HL-60 (cell line): ENCODE measurements around the gene ZNF860.

Source experiments
- CTCF ChIP-seq: IDR thresholded peaks from one replicate; pipeline ENCODE4 v1.5.1; 2011; ENCODE audit warnings: low read length, control low read depth, inconsistent platforms; ENCODE audit not compliant: insufficient read depth
- GABPA ChIP-seq: IDR thresholded peaks from 2 replicates; pipeline ENCODE4 v1.6.1; 2012; ENCODE audit warnings: low read depth
- POLR2AphosphoS5 ChIP-seq: IDR thresholded peaks from 2 replicates; pipeline ENCODE4 v1.6.1; 2012; ENCODE audit warnings: low read depth
- REST ChIP-seq: IDR thresholded peaks from 2 replicates; pipeline ENCODE4 v1.6.1; 2012; ENCODE audit warnings: low read depth; ENCODE audit not compliant: insufficient replicate concordance
- SPI1 ChIP-seq: IDR thresholded peaks from 2 replicates; pipeline ENCODE4 v1.6.1; 2012; ENCODE audit warnings: low read depth, mild to moderate bottlenecking, borderline replicate concordance

GRCh38 chr3:31974964-31975363 is 6.6 kb upstream of the ZNF860 start:
- TF ChIP-seq SPI1 (no peak), CTCF (no peak), POLR2AphosphoS5 (no peak), GABPA (no peak), REST (no peak)
